PC-9 (cell line): ENCODE data around the gene BACH2. TPM values are rescaled to one million over a fixed set of nuclear protein-coding genes. Genes with fewer than 3 reads are reported as not detected.
"Not testable (repeated sequence)": the region's sequence is repeated elsewhere in the genome, so short reads cannot be mapped to it uniquely, and the experiment has no call there.

Experiments used
- BruUV-seq: library from RNA; stranded (reverse); fragments of 400-500 nt; replicated peaks from 2 replicates; lab custom pipeline; 2021; lab: Mats Ljungman, UMichigan
- CTCF ChIA-PET: fragments of 300-600 bp; sonication (Branson Sonifier 250); formaldehyde crosslinking; loops from one replicate; lab custom pipeline; 2022; ENCODE audit warnings: antibody characterized with exemption; lab: Charles Lee
- POLR2A ChIA-PET: fragments of 300-600 bp; sonication (Branson Sonifier 250); formaldehyde crosslinking; loops from one replicate; lab custom pipeline; 2022; ENCODE audit warnings: antibody characterized with exemption; ENCODE audit not compliant: unreplicated experiment; lab: Charles Lee
- DNase-seq, 2 experiments: peaks; one replicate each; pipeline versions ENCODE4 v3.0.0 to v3.0.0-alpha.2; 2015 to 2022; ENCODE audit warnings: mixed read lengths in 1 of 2
- H2AFZ ChIP-seq: fragments of 200-600 bp; sonication (generic); 2 replicates; pipeline ENCODE4 v1.8.1; 2017; ENCODE audit warnings: antibody characterized with exemption
- H3F3A ChIP-seq: fragments of 200-600 bp; sonication (generic); 2 replicates; pipeline ENCODE4 v1.8.1; 2017; ENCODE audit warnings: antibody characterized with exemption, mild to moderate bottlenecking, low read depth; ENCODE audit not compliant: insufficient read depth
- H3K27ac ChIP-seq: fragments of 200-600 bp; sonication (generic); 2 replicates; pipeline ENCODE4 v1.6.1; 2016; ENCODE audit warnings: mixed run types
- H3K27me3 ChIP-seq: fragments of 200-600 bp; sonication (generic); 2 replicates; pipeline ENCODE4 v1.6.1; 2016; ENCODE audit warnings: low read depth, mixed run types; ENCODE audit not compliant: insufficient read depth
- H3K36me3 ChIP-seq: fragments of 200-600 bp; sonication (generic); 2 replicates; pipeline ENCODE4 v1.6.1; 2016; ENCODE audit warnings: low read depth, mixed run types
- H3K4me1 ChIP-seq: fragments of 200-600 bp; sonication (generic); replicated peaks from 2 replicates; pipeline ENCODE4 v1.6.1; 2016; ENCODE audit warnings: mixed run types; ENCODE audit not compliant: insufficient read depth
- H3K4me2 ChIP-seq: fragments of 200-600 bp; sonication (generic); 2 replicates; pipeline ENCODE4 v1.6.1; 2017; ENCODE audit warnings: mixed run types
- H3K4me3 ChIP-seq: fragments of 200-600 bp; sonication (generic); 2 replicates; pipeline ENCODE4 v1.6.1; 2016; ENCODE audit warnings: mixed run types
- H3K79me2 ChIP-seq: fragments of 200-600 bp; sonication (generic); 2 replicates; pipeline ENCODE4 v1.6.1; 2017; ENCODE audit warnings: low read depth, mixed run types
- H3K9me2 ChIP-seq: fragments of 200-600 bp; sonication (generic); 2 replicates; pipeline ENCODE4 v1.8.1; 2017; ENCODE audit warnings: mild to moderate bottlenecking; ENCODE audit not compliant: insufficient read depth
- H3K9me3 ChIP-seq: fragments of 200-600 bp; sonication (generic); 2 replicates; pipeline ENCODE4 v1.8.1; 2016; ENCODE audit warnings: low read depth; ENCODE audit not compliant: insufficient read depth
- H4K20me1 ChIP-seq: fragments of 200-600 bp; sonication (generic); 2 replicates; pipeline ENCODE4 v1.8.1; 2017; ENCODE audit not compliant: insufficient read depth
- EZH2 ChIP-seq: fragments of 200-600 bp; sonication (generic); IDR thresholded peaks from 2 replicates; pipeline ENCODE4 v1.8.0; 2017; ENCODE audit warnings: antibody characterized with exemption, low read depth
- intact Hi-C: fragments of 100-400 bp; cut with micrococcal nuclease; formaldehyde crosslinking; loops from one replicate; pipeline ENCODE4 v1.10.0; 2022; ENCODE audit not compliant: unreplicated experiment
- total RNA-seq: library from RNA; stranded (reverse); gene quantifications from 2 replicates; pipeline ENCODE4 v1.2.3, GENCODE V29; 2021
- TF ChIP-seq, protein P1 (sequence below): fragments of 200-600 bp; sonication (generic); conservative IDR thresholded peaks from 2 replicates; pipeline ENCODE4 v1.6.1; 2017; ENCODE audit warnings: mixed run types, antibody characterized with exemption, mild to moderate bottlenecking, moderate library complexity

Gene BACH2
- total RNA-seq, 1 experiment from 2014 or later, result 2.3 TPM

DNA sequence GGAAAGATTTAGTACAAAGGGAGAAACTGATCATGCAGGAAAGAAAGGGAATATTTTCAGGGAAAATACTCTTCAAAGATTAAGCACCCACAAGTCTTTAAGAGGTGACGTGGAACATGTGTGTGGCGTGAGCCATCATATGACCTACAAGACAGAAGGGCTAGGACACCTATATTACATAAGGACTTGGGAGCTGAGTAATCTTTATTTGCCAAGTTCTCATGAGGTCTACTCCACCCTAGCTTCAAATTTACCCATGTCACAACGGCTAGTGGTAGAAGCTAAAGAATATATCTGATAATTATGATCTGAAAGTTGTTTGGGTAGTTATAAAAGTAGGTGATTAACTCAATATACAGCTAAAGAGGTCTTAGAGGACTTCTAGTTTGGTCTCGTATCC, 234.6 kb downstream of the BACH2 start:
- TF ChIP-seq, protein P1, sequence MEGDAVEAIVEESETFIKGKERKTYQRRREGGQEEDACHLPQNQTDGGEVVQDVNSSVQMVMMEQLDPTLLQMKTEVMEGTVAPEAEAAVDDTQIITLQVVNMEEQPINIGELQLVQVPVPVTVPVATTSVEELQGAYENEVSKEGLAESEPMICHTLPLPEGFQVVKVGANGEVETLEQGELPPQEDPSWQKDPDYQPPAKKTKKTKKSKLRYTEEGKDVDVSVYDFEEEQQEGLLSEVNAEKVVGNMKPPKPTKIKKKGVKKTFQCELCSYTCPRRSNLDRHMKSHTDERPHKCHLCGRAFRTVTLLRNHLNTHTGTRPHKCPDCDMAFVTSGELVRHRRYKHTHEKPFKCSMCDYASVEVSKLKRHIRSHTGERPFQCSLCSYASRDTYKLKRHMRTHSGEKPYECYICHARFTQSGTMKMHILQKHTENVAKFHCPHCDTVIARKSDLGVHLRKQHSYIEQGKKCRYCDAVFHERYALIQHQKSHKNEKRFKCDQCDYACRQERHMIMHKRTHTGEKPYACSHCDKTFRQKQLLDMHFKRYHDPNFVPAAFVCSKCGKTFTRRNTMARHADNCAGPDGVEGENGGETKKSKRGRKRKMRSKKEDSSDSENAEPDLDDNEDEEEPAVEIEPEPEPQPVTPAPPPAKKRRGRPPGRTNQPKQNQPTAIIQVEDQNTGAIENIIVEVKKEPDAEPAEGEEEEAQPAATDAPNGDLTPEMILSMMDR, result no peak
- no peak for TF ChIP-seq EZH2
- Histone ChIP-seq H3K4me1 (no peaks in the 10 kb centered on the region), H3K4me3 (no peak overlapping the region), H3K79me2 (no peaks in the 10 kb centered on the region), H3F3A (no peaks in the 10 kb centered on the region), H3K9me2 (no peaks in the 10 kb centered on the region), H2AFZ (no peak overlapping the region), H3K27me3 (no peaks in the 10 kb centered on the region), H3K36me3 (no peaks in the 10 kb centered on the region), H3K9me3 (no peaks in the 10 kb centered on the region), H3K27ac (no peak overlapping the region), H3K4me2 (no peak overlapping the region), H4K20me1 (no peaks in the 10 kb centered on the region)
- intact Hi-C loops, result no loop called here
- POLR2A ChIA-PET, result no interaction called here
- CTCF ChIA-PET, result no interaction called here
- BruUV-seq, result no TSS peak
- no peak for DNase-seq

GRCh38 chr6:90059178-90059577, 237.5 kb downstream of the BACH2 start:
- intact Hi-C loops, H3F3A ChIP-seq: not testable (repeated sequence)

GRCh38 chr6:90055924-90056323, 240.7 kb downstream of the BACH2 start:
- POLR2A ChIA-PET, H3K27me3 ChIP-seq, BruUV-seq, intact Hi-C loops, H3K9me3 ChIP-seq, H3K9me2 ChIP-seq, H3K4me3 ChIP-seq, H3K36me3 ChIP-seq, H3K4me1 ChIP-seq, H3K4me2 ChIP-seq, H2AFZ ChIP-seq, H4K20me1 ChIP-seq, H3K27ac ChIP-seq, CTCF ChIA-PET, DNase-seq, H3K79me2 ChIP-seq, H3F3A ChIP-seq: not testable (repeated sequence)

More at GRCh38 chr6:90059178-90059577, 237.5 kb downstream of the BACH2 start:
- H3K9me3 ChIP-seq, H3K27ac ChIP-seq, H3K4me3 ChIP-seq, DNase-seq, H3K9me2 ChIP-seq, BruUV-seq, H3K79me2 ChIP-seq, CTCF ChIA-PET, H4K20me1 ChIP-seq, H3K36me3 ChIP-seq, H3K4me2 ChIP-seq, H3K27me3 ChIP-seq, POLR2A ChIA-PET, H2AFZ ChIP-seq, H3K4me1 ChIP-seq: not testable (repeated sequence)

- intact Hi-C loops, H3K79me2 ChIP-seq, H3K4me2 ChIP-seq, CTCF ChIA-PET, H3K27me3 ChIP-seq, H3K9me3 ChIP-seq, H3K36me3 ChIP-seq, H3F3A ChIP-seq, H3K27ac ChIP-seq, POLR2A ChIA-PET, H3K4me1 ChIP-seq, DNase-seq, BruUV-seq, H3K9me2 ChIP-seq, H3K4me3 ChIP-seq, H2AFZ ChIP-seq, H4K20me1 ChIP-seq: not testable (repeated sequence)
Measured at GRCh38 chr6:90054193-90054592, 242.4 kb downstream of the BACH2 start.

DNA sequence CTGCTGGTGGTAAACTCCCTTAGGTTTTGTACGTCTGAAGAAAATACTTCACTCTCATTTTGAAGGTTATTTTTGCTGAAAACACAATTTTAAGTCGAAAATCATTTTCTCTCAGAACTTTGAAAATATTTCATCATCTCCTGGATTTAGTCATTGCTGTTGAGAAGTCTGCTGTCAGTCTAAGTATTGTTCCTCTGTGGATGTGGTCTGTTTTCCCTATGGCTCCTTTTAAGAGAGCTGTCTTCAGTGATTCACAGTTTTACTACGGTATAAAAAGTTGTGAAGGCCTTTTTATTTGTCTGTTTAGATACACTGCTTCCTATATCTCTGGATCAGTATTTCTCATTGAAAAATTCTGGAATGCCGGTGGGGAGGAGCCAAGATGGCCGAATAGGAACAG, 243.0 kb downstream of the BACH2 start:
- H3K9me2 ChIP-seq, result no peaks in the 10 kb centered on the region

More for the DNA sequence above, 243.0 kb downstream of the BACH2 start:
- TF ChIP-seq EZH2, result no peak
- TF ChIP-seq, protein P1, result no peak
- ChIA-PET POLR2A (no interaction called here), CTCF (no interaction called here)
- DNase-seq, result no peak
- Histone ChIP-seq H2AFZ (no peak overlapping the region), H3K27ac (no peak overlapping the region), H3K4me2 (no peak overlapping the region), H3K4me1 (no peaks in the 10 kb centered on the region), H4K20me1 (no peaks in the 10 kb centered on the region), H3K9me3 (no peaks in the 10 kb centered on the region), H3K4me3 (no peak overlapping the region), H3K79me2 (no peaks in the 10 kb centered on the region), H3F3A (no peaks in the 10 kb centered on the region), H3K36me3 (no peaks in the 10 kb centered on the region), H3K27me3 (no peaks in the 10 kb centered on the region)
- intact Hi-C loops, result no loop called here
- BruUV-seq, result no TSS peak
